GM19397 (cell line): Measurements from ENCODE around the gene FARP2.

Experiments
- ATAC-seq: cut with Tn5 transposase; IDR thresholded peaks from one replicate; pipeline ENCODE4 v1.9.1; 2021; ENCODE audit warnings: mild to moderate bottlenecking, moderate library complexity; ENCODE audit not compliant: unreplicated experiment

FARP2 gene

DNA sequence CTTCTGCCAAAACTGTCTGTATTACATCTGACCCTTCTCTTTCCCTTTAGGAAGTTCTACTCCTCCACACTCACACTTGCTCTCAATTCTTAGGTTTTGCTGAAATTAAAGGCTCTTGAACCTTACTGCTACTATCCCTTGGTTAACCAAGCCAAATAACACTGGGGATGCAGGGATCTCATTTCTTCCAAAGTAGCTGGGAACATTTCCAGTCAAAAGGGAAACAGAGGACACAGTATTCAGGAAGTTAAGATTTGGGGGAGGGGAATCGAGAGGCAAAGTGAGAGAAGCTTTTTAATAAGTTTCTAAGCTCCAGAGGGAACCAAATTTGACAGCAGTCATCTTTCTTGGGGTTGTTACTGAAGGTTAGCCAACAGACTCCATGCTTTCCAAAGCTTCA, 34.2 kb upstream of the FARP2 start:
- ATAC-seq: no peak

GRCh38 chr2:241323778-241324177, 32.3 kb upstream of the FARP2 start:
- ATAC-seq: no peak

DNA sequence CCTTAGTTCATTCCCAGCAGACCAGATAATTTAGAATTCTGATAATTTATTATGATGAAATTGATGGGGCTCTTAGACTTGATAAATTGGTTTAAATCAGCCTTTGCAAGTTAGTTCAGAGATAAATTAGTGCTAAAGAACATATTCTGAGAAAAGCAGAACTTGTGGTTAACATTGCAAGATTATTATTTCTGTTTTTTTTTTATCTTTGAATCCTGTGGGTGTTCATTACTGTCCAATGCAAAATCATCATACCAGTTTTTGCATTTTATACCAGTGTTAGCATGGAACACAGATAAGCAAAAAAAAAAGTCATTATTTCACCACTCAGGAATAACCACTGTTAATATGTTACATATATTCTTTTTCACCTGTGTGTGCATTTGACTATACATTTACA, 31.3 kb upstream of the FARP2 start:
- no peak for ATAC-seq

DNA sequence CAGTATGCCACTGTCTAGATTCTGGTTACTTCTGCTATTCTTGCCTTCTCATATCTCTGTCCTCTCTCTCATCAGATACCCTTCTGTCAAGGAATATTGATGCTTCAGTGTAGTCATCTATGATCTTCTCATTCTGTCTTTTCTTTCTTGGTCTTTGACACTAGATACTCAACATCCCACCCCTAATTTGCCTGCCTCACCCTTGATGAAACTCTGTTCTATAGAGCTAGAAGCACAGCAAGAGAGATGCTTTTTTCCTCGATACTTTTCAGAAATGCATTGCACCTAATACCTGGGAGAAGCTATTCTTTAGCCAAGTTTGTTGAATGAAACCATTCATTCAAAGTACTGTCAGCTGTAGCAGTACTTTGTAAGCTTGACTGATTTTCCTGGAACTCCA, 30.8 kb upstream of the FARP2 start:
- ATAC-seq: no peak

- ATAC-seq: no peak
Observed at GRCh38 chr2:241329669-241330615, 26.1 kb upstream of the FARP2 start.

GRCh38 chr2:241330616-241330981, 25.5 kb upstream of the FARP2 start:
- ATAC-seq: no peak

DNA sequence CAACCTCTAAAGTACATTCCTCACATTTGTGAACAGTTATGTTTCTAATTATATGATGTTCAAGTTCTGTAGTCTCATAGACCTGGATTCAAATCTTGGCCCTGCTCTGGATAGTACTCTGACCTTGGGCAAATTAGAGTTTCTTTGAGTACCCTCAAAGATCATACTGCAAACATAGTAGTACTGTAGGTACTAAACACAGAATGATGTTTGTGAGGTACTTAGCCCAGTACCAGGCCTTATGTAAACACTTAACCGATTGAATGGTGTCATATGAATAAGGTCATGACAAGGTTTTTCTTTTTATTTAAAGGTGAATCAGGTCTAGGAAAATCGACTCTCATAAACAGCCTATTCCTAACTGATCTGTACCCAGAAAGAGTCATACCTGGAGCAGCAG, 21.3 kb upstream of the FARP2 start:
- ATAC-seq: no peak

GRCh38 chr2:241339839-241340630, 16.1 kb upstream of the FARP2 start:
- no peak for ATAC-seq

DNA sequence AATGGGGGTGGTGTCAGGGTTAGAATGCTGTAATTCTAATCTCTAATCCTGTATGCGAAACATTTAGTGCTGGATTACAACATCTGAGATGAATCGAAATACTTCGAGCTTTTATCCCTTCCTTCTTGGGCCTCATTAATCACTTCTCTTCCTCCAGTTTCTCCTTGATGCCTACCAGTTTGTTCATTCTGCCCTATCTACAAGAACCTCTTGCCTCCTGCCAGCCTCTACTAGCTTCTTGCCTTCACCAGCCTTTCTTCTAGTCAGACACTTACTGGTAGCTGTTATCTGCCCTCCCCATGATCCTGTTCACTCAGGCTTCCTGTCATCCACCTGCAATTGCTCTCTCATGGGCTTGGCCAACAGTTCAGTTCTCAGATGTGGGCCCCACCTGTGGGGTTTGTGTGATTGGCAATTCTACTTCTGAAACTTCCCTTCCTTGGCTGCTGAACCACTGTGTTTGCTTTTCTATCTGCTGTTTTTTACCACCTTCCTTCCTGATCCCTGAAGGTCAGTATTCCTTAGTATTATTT, 15.4 kb upstream of the FARP2 start:
- no peak for ATAC-seq

DNA sequence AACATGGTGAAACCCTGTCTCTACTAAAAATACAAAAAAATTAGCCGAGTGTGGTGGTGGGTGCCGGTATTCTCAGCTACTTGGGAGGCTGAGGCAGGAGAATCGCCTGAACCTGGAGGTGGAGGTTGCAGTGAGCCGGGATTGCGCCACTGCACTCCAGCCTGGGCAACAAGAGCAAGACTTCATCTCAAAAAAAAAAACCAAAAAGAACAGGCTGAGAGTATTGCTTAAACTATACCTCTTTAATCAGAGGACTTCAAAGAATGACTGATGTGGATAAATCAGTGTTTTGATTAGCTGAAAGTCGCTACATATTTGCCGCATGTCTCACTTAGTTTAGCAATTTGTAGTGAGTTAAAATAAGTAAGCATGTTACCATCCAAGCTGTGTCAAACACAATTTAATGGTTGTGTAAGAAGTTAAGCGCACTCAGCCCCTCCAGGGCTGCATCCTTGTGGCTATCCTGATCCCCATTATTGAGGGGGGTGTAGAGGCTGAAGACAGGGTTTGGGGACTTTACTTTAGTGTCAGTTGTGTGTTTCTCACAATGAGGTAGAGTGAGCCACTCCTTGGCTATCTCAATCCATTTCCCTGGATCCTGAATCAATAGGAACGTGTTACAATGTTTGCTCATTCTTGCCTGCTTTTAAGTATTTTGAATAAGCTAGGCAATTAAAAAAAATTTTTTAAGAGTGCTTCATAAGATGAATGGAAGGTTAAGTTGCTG, 11.0 kb upstream of the FARP2 start:
- ATAC-seq: no peak

GRCh38 chr2:241349941-241350340, 6.1 kb upstream of the FARP2 start:
- no peak for ATAC-seq

GRCh38 chr2:241350530-241350877, 5.6 kb upstream of the FARP2 start:
- ATAC-seq: no peak

DNA sequence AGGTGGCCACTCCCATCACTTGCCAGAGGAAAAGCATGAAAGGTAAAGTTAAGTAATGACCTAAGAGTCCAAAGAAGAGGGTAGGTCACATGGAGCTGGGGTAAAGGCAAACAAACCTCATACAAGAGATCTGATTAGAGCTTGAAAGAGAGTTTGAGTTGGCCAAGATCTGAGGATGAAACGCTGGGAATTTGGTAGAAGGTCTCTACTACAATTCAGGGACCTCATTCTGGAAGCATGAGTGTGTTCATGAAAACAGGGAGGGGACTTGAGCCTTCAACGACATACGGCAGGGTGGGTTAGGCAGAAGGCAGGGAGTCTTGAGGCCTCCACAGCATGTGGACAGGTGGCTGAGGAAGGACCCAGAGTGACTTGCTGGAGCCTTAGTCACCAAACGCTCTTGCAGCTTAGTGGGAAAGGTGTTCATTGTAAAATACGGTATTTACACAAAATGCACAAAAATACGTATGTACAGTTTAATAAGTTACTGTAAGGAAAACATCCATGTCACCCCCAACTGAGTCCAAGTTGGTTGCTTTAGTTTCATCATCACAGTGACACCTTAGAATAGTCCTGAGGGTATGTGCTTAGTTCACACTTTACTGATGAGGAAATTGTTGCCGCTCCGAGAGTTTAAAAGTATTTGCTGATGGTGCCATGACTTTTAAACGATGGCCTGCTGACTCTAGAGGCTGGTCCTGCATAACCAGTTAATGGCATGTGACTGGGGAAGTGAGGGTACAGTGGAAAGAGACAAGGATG, 5.0 kb upstream of the FARP2 start:
- no peak for ATAC-seq

- no peak for ATAC-seq
Observed at GRCh38 chr2:241351640-241352031, 4.4 kb upstream of the FARP2 start.

GRCh38 chr2:241352227-241352626, 3.9 kb upstream of the FARP2 start:
- ATAC-seq: no peak

GRCh38 chr2:241354668-241355658, 1.1 kb upstream of the FARP2 start:
- no peak for ATAC-seq

DNA sequence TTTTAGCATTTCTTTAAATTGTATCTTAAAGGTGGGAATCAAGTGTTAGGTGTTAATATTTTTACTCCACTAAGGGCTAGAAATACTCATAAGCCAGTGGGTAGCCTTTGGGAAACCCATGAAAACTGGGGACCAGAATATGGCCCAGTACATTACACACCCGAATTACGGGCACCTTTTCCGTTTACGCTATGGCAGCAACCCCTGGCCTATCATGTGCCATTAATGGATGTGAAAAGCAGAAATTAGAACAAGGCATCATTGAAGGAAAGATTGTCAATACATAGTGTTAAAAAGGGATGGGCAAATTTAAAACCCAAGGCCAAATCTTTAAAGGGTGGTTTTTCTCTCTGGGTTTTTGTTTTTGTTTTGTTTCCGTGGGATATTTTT, 781 bp downstream of the FARP2 start:
- no peak for ATAC-seq

DNA sequence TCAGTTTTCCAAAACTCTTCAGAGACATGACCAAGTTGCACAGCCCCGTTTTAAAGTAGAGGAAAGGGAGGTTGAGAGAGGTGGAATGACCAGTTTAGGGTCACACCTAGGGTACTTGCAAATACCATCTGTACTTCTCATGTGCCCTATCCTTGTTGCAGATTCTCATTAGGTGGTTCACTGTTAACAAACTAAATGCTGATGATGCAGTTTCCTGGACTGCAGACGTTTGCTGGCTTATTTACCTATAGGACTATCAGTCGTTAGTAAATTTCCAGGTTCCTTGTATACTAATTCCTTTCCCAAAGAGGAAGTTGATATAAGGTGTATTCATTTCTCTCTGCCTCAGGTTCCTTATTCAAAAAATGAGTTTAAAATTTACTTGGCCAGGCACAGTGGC, 1.4 kb downstream of the FARP2 start:
- ATAC-seq: no peak

- ATAC-seq: no peak
Observed at GRCh38 chr2:241358470-241358869, 2.4 kb downstream of the FARP2 start.
